GM12892 (cell line): ENCODE data around the gene BMP2K.

Experiments
- POLR2A ChIP-seq: IDR thresholded peaks from 2 replicates; pipeline ENCODE4 v1.6.1; 2011; ENCODE audit warnings: low read depth, low read length, control low read depth
- TAF1 ChIP-seq: IDR thresholded peaks from 2 replicates; pipeline ENCODE4 v1.6.1; 2011; ENCODE audit warnings: low read depth, mild to moderate bottlenecking, control low read depth, low read length, borderline replicate concordance

DNA sequence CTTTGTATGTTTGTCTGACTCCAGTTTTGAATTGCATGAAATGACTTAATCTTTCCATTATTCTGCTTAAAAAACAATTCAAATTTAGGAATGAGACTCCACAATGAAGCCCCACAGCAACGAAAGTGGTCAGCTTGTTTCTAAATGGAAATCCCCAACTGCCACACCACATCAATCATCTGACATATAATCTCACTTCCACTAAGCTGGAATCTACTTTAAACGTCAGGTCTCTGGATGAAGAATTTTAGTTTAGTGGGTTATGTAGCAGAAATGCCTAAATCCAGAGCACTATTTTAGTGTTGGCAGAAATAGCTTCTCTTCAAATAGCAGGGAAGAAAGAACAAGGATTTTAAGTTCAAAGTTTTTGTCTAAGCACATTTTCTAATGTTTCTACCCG lies 1.7 kb upstream of the BMP2K start:
- TF ChIP-seq POLR2A (no peak), TAF1 (no peak)
